IMR-90 (cell line): ENCODE results near the gene AKT2. TPM values are rescaled to one million over a fixed set of nuclear protein-coding genes. Genes with fewer than 3 reads are reported as not detected.

Source experiments
- ATAC-seq: fragments of 200-7000 bp; cut with Tn5 transposase; 2 replicates; pipeline ENCODE4 v1.9.1; 2020; ENCODE audit warnings: low read depth, mild to moderate bottlenecking, moderate library complexity
- BruUV-seq: library from RNA; stranded (reverse); fragments of 400-500 nt; replicated peaks from 2 replicates; lab custom pipeline; 2021; lab: Mats Ljungman, UMichigan
- CTCF ChIA-PET: fragments of 300-600 bp; formaldehyde crosslinking; extraction: SDS; loops from one replicate; lab custom pipeline; 2021; ENCODE audit warnings: antibody characterized with exemption; lab: Yijun Ruan, JAX
- POLR2A ChIA-PET: fragments of 300-600 bp; sonication (Branson Sonifier 250); formaldehyde crosslinking; loops from one replicate; lab custom pipeline; 2022; ENCODE audit warnings: antibody characterized with exemption; ENCODE audit not compliant: unreplicated experiment; lab: Charles Lee
- DNase-seq: peaks from one replicate; pipeline ENCODE4 v3.0.0; 2013
- H2AFZ ChIP-seq: replicated peaks from 2 replicates; pipeline ENCODE3; 2013; ENCODE audit warnings: low read length, mild to moderate bottlenecking; ENCODE audit not compliant: poor library complexity
- H2AK5ac ChIP-seq: 2 replicates; pipeline ENCODE4 v1.6.1; 2013; ENCODE audit warnings: low read depth, low read length, inconsistent platforms
- H2AK9ac ChIP-seq: replicated peaks from 2 replicates; pipeline ENCODE3; 2013; ENCODE audit warnings: mild to moderate bottlenecking, low read depth, low read length, moderate library complexity; ENCODE audit not compliant: poor library complexity
- H2BK120ac ChIP-seq: 2 replicates; pipeline ENCODE4 v1.6.1; 2013; ENCODE audit warnings: low read depth, low read length, inconsistent platforms
- H2BK15ac ChIP-seq: 3 replicates; pipeline ENCODE4 v1.6.1; 2013; ENCODE audit warnings: low read depth, low read length, inconsistent platforms
- H2BK20ac ChIP-seq: 2 replicates; pipeline ENCODE4 v1.6.1; 2013; ENCODE audit warnings: low read depth, mild to moderate bottlenecking, inconsistent platforms, low read length, moderate library complexity
- H2BK5ac ChIP-seq: 2 replicates; pipeline ENCODE4 v1.6.1; 2013; ENCODE audit warnings: mild to moderate bottlenecking, low read depth, low read length, inconsistent platforms; ENCODE audit not compliant: poor library complexity, severe bottlenecking
- H3K14ac ChIP-seq: replicated peaks from 2 replicates; pipeline ENCODE4 v1.6.1; 2013; ENCODE audit warnings: low read depth, low read length, inconsistent platforms
- H3K18ac ChIP-seq: 2 replicates; pipeline ENCODE4 v1.6.1; 2013; ENCODE audit warnings: low read depth, low read length, control low read depth
- H3K23ac ChIP-seq: 2 replicates; pipeline ENCODE4 v1.6.1; 2013; ENCODE audit warnings: low read depth, low read length, inconsistent platforms
- H3K27ac ChIP-seq: 2 replicates; pipeline ENCODE4 v1.5.1; 2013; ENCODE audit warnings: mild to moderate bottlenecking, control low read depth, low read length; ENCODE audit not compliant: insufficient read depth
- H3K27me3 ChIP-seq: 2 replicates; pipeline ENCODE4 v1.6.1; 2013; ENCODE audit warnings: low read length; ENCODE audit not compliant: control insufficient read depth, insufficient read depth
- H3K36me3 ChIP-seq: 2 replicates; pipeline ENCODE4 v1.6.1; 2013; ENCODE audit warnings: low read length, mixed read lengths; ENCODE audit not compliant: control insufficient read depth, insufficient read depth
- H3K4ac ChIP-seq: 2 replicates; pipeline ENCODE4 v1.6.1; 2013; ENCODE audit warnings: low read depth, low read length, inconsistent platforms
- H3K4me1 ChIP-seq: 2 replicates; pipeline ENCODE4 v1.6.1; 2013; ENCODE audit warnings: low read length, mixed read lengths; ENCODE audit not compliant: control insufficient read depth, insufficient read depth
- H3K4me2 ChIP-seq: 2 replicates; pipeline ENCODE4 v1.6.1; 2013; ENCODE audit warnings: low read depth, mild to moderate bottlenecking, control low read depth, low read length, moderate library complexity
- H3K4me3 ChIP-seq: 2 replicates; pipeline ENCODE4 v1.5.1; 2013; ENCODE audit warnings: low read depth, mild to moderate bottlenecking, control low read depth, low read length, moderate library complexity; ENCODE audit not compliant: insufficient read depth
- H3K56ac ChIP-seq: 2 replicates; pipeline ENCODE4 v1.6.1; 2013; ENCODE audit warnings: low read length, inconsistent platforms; ENCODE audit not compliant: insufficient read depth; ENCODE audit errors: extremely low read depth
- H3K79me1 ChIP-seq, 2 experiments: 2 replicates each; pipeline ENCODE4 v1.6.1; 2013; ENCODE audit warnings: low read length in 2 of 2, inconsistent platforms in 1 of 2, low read depth in 1 of 2
- H3K9ac ChIP-seq: 2 replicates; pipeline ENCODE4 v1.6.1; 2013; ENCODE audit warnings: low read depth, low read length, control low read depth
- H3K9me1 ChIP-seq: 2 replicates; pipeline ENCODE4 v1.6.1; 2013; ENCODE audit warnings: low read length, inconsistent platforms; ENCODE audit not compliant: insufficient read depth
- H3K9me3 ChIP-seq: 2 replicates; pipeline ENCODE4 v1.6.1; 2013; ENCODE audit warnings: low read length; ENCODE audit not compliant: control insufficient read depth, insufficient read depth
- H4K20me1 ChIP-seq: 2 replicates; pipeline ENCODE4 v1.6.1; 2013; ENCODE audit warnings: low read length, inconsistent platforms; ENCODE audit not compliant: insufficient read depth
- H4K5ac ChIP-seq: 2 replicates; pipeline ENCODE4 v1.6.1; 2013; ENCODE audit warnings: mild to moderate bottlenecking, low read depth, low read length, control low read depth
- H4K8ac ChIP-seq, 2 experiments: 2 replicates each; pipeline ENCODE4 v1.6.1; 2013; ENCODE audit warnings: low read depth in 2 of 2, low read length in 2 of 2, control low read depth in 1 of 2, inconsistent platforms in 1 of 2
- H4K91ac ChIP-seq: 2 replicates; pipeline ENCODE4 v1.6.1; 2013; ENCODE audit warnings: low read depth, low read length, inconsistent platforms; ENCODE audit not compliant: insufficient read depth
- BHLHE40 ChIP-seq: fragments of 150-350 bp; IDR thresholded peaks from 2 replicates; pipeline ENCODE4 v1.6.1; 2016; ENCODE audit warnings: mild to moderate bottlenecking, low read depth, low read length
- CHD1 ChIP-seq: IDR thresholded peaks from 2 replicates; pipeline ENCODE4 v1.6.1; 2012; ENCODE audit warnings: low read depth, low read length, improper control_type of control experiment
- FOS ChIP-seq: fragments of 150-350 bp; IDR thresholded peaks from 2 replicates; pipeline ENCODE4 v1.6.1; 2016; ENCODE audit warnings: low read depth, low read length
- MAFK ChIP-seq: IDR thresholded peaks from 2 replicates; pipeline ENCODE4 v1.6.1; 2012; ENCODE audit warnings: low read depth, low read length, improper control_type of control experiment
- MAZ ChIP-seq: IDR thresholded peaks from 2 replicates; pipeline ENCODE4 v1.6.1; 2012; ENCODE audit warnings: low read depth, mild to moderate bottlenecking, low read length, improper control_type of control experiment, moderate library complexity, borderline replicate concordance
- MXI1 ChIP-seq: IDR thresholded peaks from 2 replicates; pipeline ENCODE4 v1.6.1; 2012; ENCODE audit warnings: low read depth, mild to moderate bottlenecking, low read length, moderate library complexity, borderline replicate concordance
- POLR2A ChIP-seq: IDR thresholded peaks from 2 replicates; pipeline ENCODE4 v1.6.1; 2012; ENCODE audit warnings: mild to moderate bottlenecking, low read depth, low read length
- RFX5 ChIP-seq: IDR thresholded peaks from 2 replicates; pipeline ENCODE4 v1.8.0; 2012; ENCODE audit warnings: low read depth, mild to moderate bottlenecking, low read length, moderate library complexity
- SMC3 ChIP-seq: fragments of 150-350 bp; IDR thresholded peaks from 2 replicates; pipeline ENCODE4 v1.6.1; 2016; ENCODE audit warnings: low read depth, mild to moderate bottlenecking, antibody characterized with exemption, low read length, moderate library complexity
- WGBS, 2 experiments: methylation state at CpG; one replicate each; pipeline versions ENCODE4 v1.1.5 to v1.1.7; 2013; ENCODE audit warnings: missing lambda C conversion rate in 2 of 2; ENCODE audit not compliant: insufficient read length in 1 of 2; ENCODE audit errors: extremely low coverage in 2 of 2; 5-methylcytosine and 5-hydroxymethylcytosine counted together
- dilution Hi-C: fragments of 300-500 bp; cut with HindIII; formaldehyde crosslinking; loops from one replicate; pipeline ENCODE4 v1.14.3; 2018; ENCODE audit warnings: low sequenced_read_pairs; ENCODE audit not compliant: unreplicated experiment
- in situ Hi-C: fragments of 300-500 bp; cut with MboI; formaldehyde crosslinking; loops from 3 replicates; pipeline ENCODE4 v1.14.3; 2019; ENCODE audit warnings: low sequenced_read_pairs, inconsistent platforms, mixed read lengths
- intact Hi-C: fragments of 100-400 bp; cut with micrococcal nuclease; formaldehyde crosslinking; loops from 2 replicates; pipeline ENCODE4 v1.10.0; 2022
- polyA plus RNA-seq, 3 experiments: library from polyadenylated mRNA; depleted of rRNA; stranded (reverse); fragments of >200 nt; gene quantifications; 2 replicates each; pipeline ENCODE4 v1.2.3, GENCODE V29; 2012; ENCODE audit warnings: low replicate concordance in 1 of 3
- total RNA-seq: library from RNA; depleted of rRNA; stranded (reverse); fragments of >200 nt; gene quantifications from 2 replicates; pipeline ENCODE4 v1.2.3, GENCODE V29; 2012
- TF ChIP-seq, protein P1 (sequence below): fragments of 150-350 bp; IDR thresholded peaks from 2 replicates; pipeline ENCODE4 v1.6.1; 2017; ENCODE audit warnings: mild to moderate bottlenecking, antibody characterized with exemption, low read length, low read depth
- TF ChIP-seq, protein P2 (sequence below): fragments of 150-350 bp; IDR thresholded peaks from 2 replicates; pipeline ENCODE4 v1.6.1; 2016; ENCODE audit warnings: low read depth, mild to moderate bottlenecking, low read length, moderate library complexity, borderline replicate concordance

AKT2 gene
- total and polyA plus RNA-seq, 2 of the 4 experiments (the other 2 are of a cell fraction): 61.5 to 104 TPM

DNA sequence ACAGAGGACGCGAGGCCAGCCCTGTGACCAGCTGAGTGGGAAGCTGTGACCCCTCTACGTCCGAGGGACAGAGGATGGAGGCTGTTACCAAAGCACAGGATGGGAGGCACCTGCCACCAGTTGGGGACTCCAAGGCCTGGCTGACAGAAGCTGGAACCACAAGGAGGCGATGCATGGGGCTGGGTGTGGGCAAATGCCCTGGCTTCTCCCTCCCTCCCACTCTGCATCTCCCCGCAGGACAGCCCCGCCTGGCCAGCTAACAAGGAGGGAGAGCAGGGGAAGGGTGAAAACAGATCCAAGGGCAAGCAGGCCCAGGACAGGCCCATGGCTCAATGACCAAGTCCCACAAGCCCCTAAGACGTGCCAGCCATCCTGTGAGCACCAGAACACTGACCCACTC lies 28.6 kb downstream of the AKT2 start:
- no CpG with 5 or more reads among the region's 8 CpGs for WGBS, 2 experiments
- peaks cover 37% of the 10 kb centered on the region for H3K36me3 ChIP-seq
- no peaks in the 10 kb centered on the region for H3K27me3 ChIP-seq
- no peak overlapping the region for H3K9ac ChIP-seq
- no peak for DNase-seq
- no peak overlapping the region for H2BK120ac ChIP-seq
- intact Hi-C loops (no loop called here), dilution Hi-C loops (no loop called here), in situ Hi-C loops (no loop called here)
- BruUV-seq: no TSS peak
- H2AFZ ChIP-seq: no peak overlapping the region
- no peak overlapping the region for H3K56ac ChIP-seq
- no peak overlapping the region for H3K4me2 ChIP-seq
- no peak overlapping the region for H2AK5ac ChIP-seq
- H3K9me3 ChIP-seq: no peaks in the 10 kb centered on the region
- H2BK5ac ChIP-seq: no peak overlapping the region
- no peak overlapping the region for H3K4ac ChIP-seq
- ATAC-seq: no peak
- H3K23ac ChIP-seq: no peak overlapping the region
- no peak overlapping the region for H3K14ac ChIP-seq
- H3K4me1 ChIP-seq: no peaks in the 10 kb centered on the region
- H4K5ac ChIP-seq: no peak overlapping the region
- no peak overlapping the region for H4K8ac ChIP-seq
- no peak overlapping the region for H3K27ac ChIP-seq
- no peak overlapping the region for H3K18ac ChIP-seq
- H3K9me1 ChIP-seq: 0 out of 2 replicates have a peak, but pooled peaks cover 7% of the 10 kb centered on the region
- H2BK20ac ChIP-seq: no peak overlapping the region
- no peak overlapping the region for H2BK15ac ChIP-seq
- TF ChIP-seq CHD1 (no peak), SMC3 (no peak), MAZ (no peak), MXI1 (no peak), POLR2A (no peak), BHLHE40 (no peak), RFX5 (no peak), FOS (no peak), MAFK (no peak)
- TF ChIP-seq, protein P1, sequence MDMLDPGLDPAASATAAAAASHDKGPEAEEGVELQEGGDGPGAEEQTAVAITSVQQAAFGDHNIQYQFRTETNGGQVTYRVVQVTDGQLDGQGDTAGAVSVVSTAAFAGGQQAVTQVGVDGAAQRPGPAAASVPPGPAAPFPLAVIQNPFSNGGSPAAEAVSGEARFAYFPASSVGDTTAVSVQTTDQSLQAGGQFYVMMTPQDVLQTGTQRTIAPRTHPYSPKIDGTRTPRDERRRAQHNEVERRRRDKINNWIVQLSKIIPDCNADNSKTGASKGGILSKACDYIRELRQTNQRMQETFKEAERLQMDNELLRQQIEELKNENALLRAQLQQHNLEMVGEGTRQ: no peak
- TF ChIP-seq, protein P2, sequence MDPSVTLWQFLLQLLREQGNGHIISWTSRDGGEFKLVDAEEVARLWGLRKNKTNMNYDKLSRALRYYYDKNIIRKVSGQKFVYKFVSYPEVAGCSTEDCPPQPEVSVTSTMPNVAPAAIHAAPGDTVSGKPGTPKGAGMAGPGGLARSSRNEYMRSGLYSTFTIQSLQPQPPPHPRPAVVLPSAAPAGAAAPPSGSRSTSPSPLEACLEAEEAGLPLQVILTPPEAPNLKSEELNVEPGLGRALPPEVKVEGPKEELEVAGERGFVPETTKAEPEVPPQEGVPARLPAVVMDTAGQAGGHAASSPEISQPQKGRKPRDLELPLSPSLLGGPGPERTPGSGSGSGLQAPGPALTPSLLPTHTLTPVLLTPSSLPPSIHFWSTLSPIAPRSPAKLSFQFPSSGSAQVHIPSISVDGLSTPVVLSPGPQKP: no peak
- H2AK9ac ChIP-seq: no peak overlapping the region
- H4K91ac ChIP-seq: no peak overlapping the region
- POLR2A ChIA-PET: no interaction called here
- CTCF ChIA-PET: no interaction called here
- H3K79me1 ChIP-seq: peaks cover 30 to 75% of the 10 kb centered on the region in 2 experiments
- H3K4me3 ChIP-seq: no peak overlapping the region
- H4K20me1 ChIP-seq: peaks cover 50% of the 10 kb centered on the region
